ENCODE measurements around the gene COLGALT1. TPM values are rescaled to one million over a fixed set of nuclear protein-coding genes. Genes with fewer than 3 reads are reported as not detected.
"Not testable (repeated sequence)": the region's sequence is repeated elsewhere in the genome, so short reads cannot be mapped to it uniquely, and the experiment has no call there.

Gene COLGALT1
- 10 to 100 TPM; 46.6 to 46.8 TPM for total RNA-seq

DNA sequence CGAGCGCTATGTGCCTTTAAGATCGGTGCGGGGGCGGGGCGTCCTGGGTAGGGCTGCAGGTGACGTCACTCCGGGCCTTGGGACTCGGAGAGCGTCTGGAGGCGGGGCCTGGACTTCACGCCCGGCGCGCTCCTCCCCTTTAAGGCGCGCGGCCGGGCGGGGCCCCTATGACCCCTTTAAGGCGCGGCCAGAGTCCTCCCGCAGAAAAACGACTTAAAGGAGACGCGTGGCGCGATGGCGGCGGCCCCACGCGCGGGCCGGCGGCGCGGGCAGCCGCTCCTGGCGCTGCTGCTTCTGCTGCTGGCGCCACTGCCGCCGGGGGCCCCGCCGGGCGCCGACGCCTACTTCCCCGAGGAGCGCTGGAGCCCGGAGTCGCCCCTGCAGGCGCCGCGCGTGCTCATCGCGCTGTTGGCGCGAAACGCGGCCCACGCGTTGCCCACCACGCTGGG is at the start of gene COLGALT1:
TSS of gene COLGALT1 (plus strand) at position 170 of the 449 bp plus-strand sequence. CDS start at position 235, 65 bp downstream.
- intact Hi-C loops (cut with micrococcal nuclease), result loop anchor here (1.0 to 5.0 kb wide), 5 partner anchors 16 to 218 kb away; partner anchors contain the start of gene GTPBP3
- H3K4me1 Mint-ChIP-seq (ENCODE audit: low read depth), result peaks cover 10% of the 10 kb centered on the region
- CTCF ChIA-PET, result interaction anchor here (2.1 kb wide), 1 partner anchor 18 kb away, joined by 12 read pairs; no protein-coding TSS in a partner anchor
- peak within 1 kb of the TSS; percentile 84 for H3K4me3 Mint-ChIP-seq
- no peaks in the 10 kb centered on the region for H3K9me3 Mint-ChIP-seq
- peaks cover 16% of the 10 kb centered on the region for H3K36me3 Mint-ChIP-seq
- H3K27ac Mint-ChIP-seq, result peak within 1 kb of the TSS; percentile 65
- POLR2A ChIA-PET, result interaction anchor here (1.1 kb wide), 1 partner anchor 33 kb away, joined by 3 read pairs; no protein-coding TSS in a partner anchor
- H3K27me3 Mint-ChIP-seq, result no peaks in the 10 kb centered on the region
- DNase-seq, result peak; percentile 99

DNA sequence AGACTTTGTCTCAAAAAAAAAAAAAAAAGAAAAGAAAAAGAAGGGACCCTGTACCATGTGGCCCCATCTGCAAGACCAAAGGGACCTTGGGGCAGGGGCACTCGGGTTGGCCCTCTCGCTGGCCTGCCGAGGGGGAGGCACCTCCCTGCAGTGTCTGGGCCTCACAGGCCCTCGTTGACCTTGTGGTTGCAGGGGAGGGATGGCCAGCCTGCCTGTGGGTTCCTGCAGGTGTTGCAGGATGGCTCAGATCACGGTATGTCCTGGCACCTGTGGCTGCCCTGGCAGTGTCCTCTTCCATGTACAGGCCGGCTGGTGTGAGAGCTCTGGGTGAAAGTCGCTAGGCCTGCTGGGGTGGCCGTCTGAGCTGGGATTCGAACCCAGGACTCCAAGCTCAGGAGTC is 48.7 kb upstream of the COLGALT1 start:
- POLR2A ChIA-PET, result no interaction called here
- intact Hi-C loops (cut with micrococcal nuclease), result no loop called here

GRCh38 chr19:17508558-17508933 is 46.9 kb upstream of the COLGALT1 start:
- POLR2A ChIA-PET; H3K4me3 Mint-ChIP-seq; H3K9me3 Mint-ChIP-seq; H3K27me3 Mint-ChIP-seq; intact Hi-C loops (cut with micrococcal nuclease); H3K36me3 Mint-ChIP-seq: not testable (repeated sequence)
- CTCF ChIA-PET, result interaction anchor here (0.9 to 8.6 kb wide), 2 partner anchors 12 to 123 kb away, joined by 3 to 56 read pairs; no protein-coding TSS in a partner anchor
- peak; percentile 20 for DNase-seq
- peaks cover 33% of the 10 kb centered on the region for H3K4me1 Mint-ChIP-seq (ENCODE audit: low read depth)
- peak overlapping the region; percentile 72 for H3K27ac Mint-ChIP-seq

More for the DNA sequence above, 48.7 kb upstream of the COLGALT1 start:
- CTCF ChIA-PET, result interaction anchor here (3.5 kb wide), 1 partner anchor 11 kb away, joined by 16 read pairs; no protein-coding TSS in a partner anchor
- no peak for DNase-seq
- Mint-ChIP-seq H3K4me3 (no peak overlapping the region), H3K36me3 (peaks cover 6% of the 10 kb centered on the region), H3K4me1 (ENCODE audit: low read depth) (peaks cover 25% of the 10 kb centered on the region), H3K27me3 (no peaks in the 10 kb centered on the region), H3K27ac (no peak overlapping the region), H3K9me3 (no peaks in the 10 kb centered on the region)

DNA sequence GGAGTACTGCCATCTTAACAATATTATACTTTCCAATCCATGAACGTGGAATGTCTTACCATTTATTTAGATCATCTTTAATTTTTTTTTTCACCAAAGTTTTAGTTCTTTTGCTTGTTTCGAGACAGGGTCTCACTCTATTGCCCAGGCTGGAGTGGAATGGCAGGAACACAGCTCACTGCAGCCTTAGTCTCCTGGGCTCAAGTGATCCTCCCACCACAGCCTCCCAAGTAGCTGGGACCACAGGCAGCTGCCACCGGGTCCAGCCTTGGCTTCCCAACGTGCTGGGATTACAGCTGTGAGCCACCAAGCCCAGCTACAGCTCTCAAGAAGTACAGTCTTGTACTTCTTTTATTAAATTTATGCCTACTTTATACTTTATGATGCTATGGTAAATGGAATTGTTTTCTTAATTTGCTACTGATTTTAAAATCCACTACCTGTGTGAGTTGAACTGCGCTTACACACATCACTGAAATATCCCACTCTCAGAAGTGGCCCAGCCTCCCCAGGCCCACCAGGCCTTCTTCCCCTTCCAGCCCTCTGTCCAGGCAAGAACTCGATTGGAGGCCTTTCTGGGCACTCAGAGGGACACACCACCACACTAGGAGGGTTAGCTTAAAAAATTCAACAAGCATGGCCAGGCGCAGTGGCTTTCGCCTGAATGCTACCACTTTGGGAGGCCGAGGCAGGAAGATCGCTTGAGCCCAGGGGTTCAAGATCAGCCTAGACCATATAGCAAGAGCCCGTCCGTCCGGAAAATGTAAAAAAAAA is 45.0 kb upstream of the COLGALT1 start:
- Mint-ChIP-seq H3K9me3 (no peaks in the 10 kb centered on the region), H3K4me1 (ENCODE audit: low read depth) (peaks cover 38% of the 10 kb centered on the region), H3K27me3 (no peaks in the 10 kb centered on the region), H3K27ac (peak overlapping the region; percentile 92), H3K4me3 (peak overlapping the region; percentile 96), H3K36me3 (peaks cover 6% of the 10 kb centered on the region)
- ChIA-PET POLR2A (interaction anchor here (0.8 to 3.2 kb wide), 4 partner anchors 10 to 91 kb away, joined by 3 to 13 read pairs (median 4); partner anchors contain the start of gene MVB12A), CTCF (interaction anchor here (0.9 to 8.6 kb wide), 4 partner anchors 14 to 124 kb away, joined by 3 to 56 read pairs (median 4); no protein-coding TSS in a partner anchor)
- intact Hi-C loops (cut with micrococcal nuclease), result loop anchor here (5.0 kb wide), 2 partner anchors 88 to 203 kb away; partner anchors contain the start of genes DDA1, MRPL34 and MVB12A
- no peak for DNase-seq

- CTCF ChIA-PET, result interaction anchor here (0.8 to 8.6 kb wide), 6 partner anchors 8 to 110 kb away, joined by 3 to 56 read pairs (median 4); no protein-coding TSS in a partner anchor
- H3K27me3 Mint-ChIP-seq, result no peaks in the 10 kb centered on the region
- peak overlapping the region; percentile 96 for H3K4me3 Mint-ChIP-seq
- H3K9me3 Mint-ChIP-seq, result no peaks in the 10 kb centered on the region
- peak; percentile 90 for DNase-seq
- intact Hi-C loops (cut with micrococcal nuclease), result loop anchor here (1.0 to 5.0 kb wide), 5 partner anchors 27 to 205 kb away; partner anchors contain the start of genes COLGALT1, DDA1, MRPL34 and MVB12A
- POLR2A ChIA-PET, result interaction anchor here (0.8 to 3.2 kb wide), 6 partner anchors 9 to 92 kb away, joined by 3 to 13 read pairs (median 3); partner anchors contain the start of gene MVB12A
- H3K27ac Mint-ChIP-seq, result peak overlapping the region; percentile 80
- H3K4me1 Mint-ChIP-seq (ENCODE audit: low read depth), result peaks cover 38% of the 10 kb centered on the region
- H3K36me3 Mint-ChIP-seq, result peaks cover 14% of the 10 kb centered on the region
Observed at GRCh38 chr19:17511724-17512573, 43.5 kb upstream of the COLGALT1 start.

DNA sequence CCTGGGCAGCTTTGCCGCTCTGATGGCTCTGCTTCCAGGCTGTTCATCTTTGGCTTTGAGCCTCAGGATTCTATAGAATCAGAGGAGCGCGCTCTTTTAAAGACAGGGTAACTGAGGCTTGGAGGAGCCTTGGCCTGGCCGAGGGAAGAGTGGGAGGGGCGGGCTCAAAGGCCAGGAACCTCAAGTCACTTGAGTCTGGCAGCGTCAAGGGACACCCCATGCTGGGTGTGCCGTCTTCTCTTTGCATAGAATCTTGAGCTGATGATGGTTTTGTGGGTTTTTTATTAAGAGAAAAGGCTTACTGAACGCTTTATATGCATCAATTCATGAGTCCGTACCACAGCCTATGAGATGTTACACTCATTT is 42.9 kb upstream of the COLGALT1 start:
- Mint-ChIP-seq H3K27ac (peak overlapping the region; percentile 80), H3K36me3 (peaks cover 20% of the 10 kb centered on the region), H3K4me1 (ENCODE audit: low read depth) (peaks cover 36% of the 10 kb centered on the region), H3K4me3 (peak overlapping the region; percentile 96), H3K9me3 (peaks cover 5% of the 10 kb centered on the region), H3K27me3 (no peaks in the 10 kb centered on the region)
- DNase-seq, result no peak
- POLR2A ChIA-PET, result interaction anchor here (3.2 kb wide), 1 partner anchor 10 kb away, joined by 13 read pairs; no protein-coding TSS in a partner anchor
- CTCF ChIA-PET, result interaction anchor here (8.6 kb wide), 1 partner anchor 16 kb away, joined by 56 read pairs; no protein-coding TSS in a partner anchor
- intact Hi-C loops (cut with micrococcal nuclease), result loop anchor here (1.0 to 5.0 kb wide), 4 partner anchors 42 to 205 kb away; partner anchors contain the start of genes COLGALT1, DDA1, MRPL34 and MVB12A

DNA sequence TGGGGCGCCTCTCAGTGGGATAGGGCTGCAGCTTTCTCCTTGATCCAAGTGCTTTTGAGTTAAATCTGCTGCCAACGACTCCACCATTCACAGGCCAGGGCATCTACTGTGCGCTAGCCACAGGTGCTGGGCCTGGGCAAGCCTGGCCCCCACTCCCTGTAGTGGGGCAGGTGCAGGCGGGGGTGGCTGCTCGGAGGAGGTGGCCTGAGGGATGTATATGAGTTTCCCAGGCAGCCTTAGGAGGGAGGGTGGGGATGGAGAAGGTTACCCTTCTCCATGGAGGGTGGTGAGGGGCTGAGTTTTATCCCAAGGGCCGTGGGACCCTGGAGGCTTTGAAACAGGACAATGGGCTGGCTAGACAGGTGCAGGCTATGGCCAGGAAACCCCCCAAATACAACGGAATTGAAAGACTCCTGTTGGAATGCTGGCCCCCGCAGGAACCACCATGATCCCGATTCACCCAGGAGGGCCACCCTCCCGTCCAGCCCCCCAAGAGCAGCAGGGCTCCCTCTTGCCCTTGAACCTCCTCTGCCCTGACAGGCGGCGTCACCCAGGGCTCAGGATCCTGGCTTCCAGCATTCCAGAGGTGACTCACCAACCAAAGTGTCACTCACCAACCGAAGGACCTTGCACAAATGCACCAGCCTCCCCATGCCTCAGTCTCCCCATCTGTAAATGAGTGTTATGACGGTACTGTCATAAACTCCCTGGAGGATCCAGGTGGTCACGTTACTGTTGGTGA is 39.9 kb upstream of the COLGALT1 start:
- intact Hi-C loops (cut with micrococcal nuclease), result no loop called here
- Mint-ChIP-seq H3K27ac (no peak overlapping the region), H3K36me3 (peaks cover 29% of the 10 kb centered on the region), H3K27me3 (no peaks in the 10 kb centered on the region), H3K9me3 (peaks cover 8% of the 10 kb centered on the region), H3K4me1 (ENCODE audit: low read depth) (peaks cover 15% of the 10 kb centered on the region), H3K4me3 (no peak overlapping the region)
- DNase-seq, result no peak
- ChIA-PET CTCF (interaction anchor here (2.2 to 8.6 kb wide), 2 partner anchors 19 to 58 kb away, joined by 4 to 56 read pairs; no protein-coding TSS in a partner anchor), POLR2A (no interaction called here)

GRCh38 chr19:17517898-17518297 is 37.6 kb upstream of the COLGALT1 start:
- CTCF ChIA-PET, result interaction anchor here (2.6 kb wide), 1 partner anchor 21 kb away, joined by 10 read pairs; no protein-coding TSS in a partner anchor
- Mint-ChIP-seq H3K27ac (no peak overlapping the region), H3K4me1 (ENCODE audit: low read depth) (peaks cover 7% of the 10 kb centered on the region), H3K27me3 (no peaks in the 10 kb centered on the region), H3K36me3 (peaks cover 27% of the 10 kb centered on the region), H3K4me3 (no peak overlapping the region), H3K9me3 (peaks cover 8% of the 10 kb centered on the region)
- no peak for DNase-seq
- intact Hi-C loops (cut with micrococcal nuclease), result no loop called here
- POLR2A ChIA-PET, result no interaction called here

DNA sequence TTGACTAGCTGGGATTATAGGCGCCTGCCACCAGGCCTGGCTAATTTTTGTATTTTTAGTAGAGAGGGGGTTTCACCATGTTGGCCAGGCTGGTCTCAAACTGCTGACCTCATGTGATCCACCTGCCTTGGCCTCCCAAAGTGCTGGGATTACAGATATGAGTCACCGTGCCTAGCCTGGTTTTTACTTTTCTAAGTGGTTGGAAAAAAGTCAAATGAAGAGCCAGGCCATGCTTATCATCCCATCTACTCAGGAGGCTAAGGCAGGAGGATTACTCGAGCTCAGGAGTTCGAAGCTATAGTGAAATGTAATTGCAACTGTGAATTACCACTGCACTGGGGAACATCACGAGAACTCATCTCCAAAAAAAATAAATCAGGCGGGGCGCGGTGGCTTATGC is 36.8 kb upstream of the COLGALT1 start:
- H3K4me3 Mint-ChIP-seq; H3K27me3 Mint-ChIP-seq; H3K27ac Mint-ChIP-seq; H3K9me3 Mint-ChIP-seq; DNase-seq; intact Hi-C loops (cut with micrococcal nuclease): not testable (repeated sequence)
- CTCF ChIA-PET, result interaction anchor here (2.6 kb wide), 1 partner anchor 22 kb away, joined by 10 read pairs; no protein-coding TSS in a partner anchor
- Mint-ChIP-seq H3K36me3 (peaks cover 31% of the 10 kb centered on the region), H3K4me1 (ENCODE audit: low read depth) (peaks cover 13% of the 10 kb centered on the region)
- POLR2A ChIA-PET, result interaction anchor here (0.5 to 0.8 kb wide), 2 partner anchors 10 to 245 kb away, joined by 3 read pairs; no protein-coding TSS in a partner anchor

DNA sequence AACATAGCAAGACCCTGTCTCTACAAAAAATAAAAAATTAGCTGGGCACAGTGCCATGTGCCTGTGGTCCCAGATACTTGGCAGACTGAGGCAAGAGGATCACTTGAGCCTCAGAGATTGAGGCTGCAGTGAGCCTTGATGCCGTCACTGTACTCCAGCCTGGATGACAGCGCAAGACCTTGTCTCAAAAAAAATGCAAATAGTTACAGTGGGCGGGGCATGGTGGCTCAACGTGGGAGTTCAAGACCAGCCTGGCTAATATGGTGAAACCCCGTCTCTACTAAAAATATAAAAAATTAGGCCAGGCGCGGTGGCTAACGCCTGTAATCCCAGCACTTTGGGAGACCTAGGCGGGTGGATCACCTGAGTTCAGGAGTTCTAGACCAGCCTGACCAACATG is 35.5 kb upstream of the COLGALT1 start:
- Mint-ChIP-seq H3K27ac (no peak overlapping the region), H3K4me3 (no peak overlapping the region), H3K27me3 (no peaks in the 10 kb centered on the region), H3K4me1 (ENCODE audit: low read depth) (peaks cover 18% of the 10 kb centered on the region), H3K9me3 (peaks cover 10% of the 10 kb centered on the region), H3K36me3 (peaks cover 31% of the 10 kb centered on the region)
- ChIA-PET POLR2A (interaction anchor here (1.7 kb wide), 1 partner anchor 9 kb away, joined by 5 read pairs; the partner anchor contains the start of gene PGLS), CTCF (interaction anchor here (0.6 to 2.6 kb wide), 3 partner anchors 8 to 87 kb away, joined by 3 to 10 read pairs (median 3); partner anchors contain the start of gene PGLS)
- no peak for DNase-seq
- intact Hi-C loops (cut with micrococcal nuclease), result no loop called here
